ENCODE results near the gene SELENOI.

Gene SELENOI

DNA sequence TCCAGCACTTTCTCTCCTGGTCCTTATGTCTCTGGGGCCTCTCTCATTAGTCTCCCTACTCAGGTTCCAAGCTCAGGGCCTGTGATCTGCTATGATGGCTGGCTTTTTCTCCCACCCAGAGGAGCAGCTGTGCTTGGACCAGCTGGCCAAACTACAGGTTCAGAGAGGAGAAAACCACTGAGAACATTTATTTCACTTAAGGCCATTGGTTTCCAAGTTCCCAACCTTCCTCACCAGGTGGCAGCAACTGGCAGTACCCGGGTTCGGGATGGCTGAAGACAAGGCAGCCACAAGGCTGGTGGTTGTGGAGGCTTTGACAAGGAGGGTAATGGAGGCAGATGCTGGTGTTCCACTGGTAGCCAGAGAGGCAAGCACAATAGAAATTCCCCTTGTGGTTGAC, 29.9 kb upstream of the SELENOI start:
- Histone ChIP-seq H3K4me1 (ENCODE audit: low read length) (peaks cover 13% of the 10 kb centered on the region; the same call in 1 of the 2 replicates), H2AFZ (ENCODE audit: low read length) (peak overlapping the region; percentile 22; the same call in 1 of the 2 replicates), H3K27ac (ENCODE audit: low read length) (no peak overlapping the region), H3K9ac (ENCODE audit: low read length) (no peak overlapping the region), H3K36me3 (replicated peaks; ENCODE audit: insufficient read depth, low read length) (no peaks in the 10 kb centered on the region), H3F3A (ENCODE audit: insufficient read depth, low read length) (no peaks in the 10 kb centered on the region), H4K20me1 (ENCODE audit: insufficient read depth, low read length) (no peaks in the 10 kb centered on the region), H3K79me2 (ENCODE audit: low read length) (no peaks in the 10 kb centered on the region), H3K27me3 (replicated peaks; ENCODE audit: insufficient read depth, low read length) (no peaks in the 10 kb centered on the region), H3K9me3 (replicated peaks; ENCODE audit: insufficient read depth, low read length) (no peaks in the 10 kb centered on the region), H3K4me2 (ENCODE audit: low read depth, low read length) (no peak overlapping the region), H3K9me2 (replicated peaks; ENCODE audit: insufficient read depth, low read length) (no peaks in the 10 kb centered on the region), H3K4me3 (ENCODE audit: low read length) (no peak overlapping the region)
- peak; percentile 70 for DNase-seq
- TF ChIP-seq, protein P1, sequence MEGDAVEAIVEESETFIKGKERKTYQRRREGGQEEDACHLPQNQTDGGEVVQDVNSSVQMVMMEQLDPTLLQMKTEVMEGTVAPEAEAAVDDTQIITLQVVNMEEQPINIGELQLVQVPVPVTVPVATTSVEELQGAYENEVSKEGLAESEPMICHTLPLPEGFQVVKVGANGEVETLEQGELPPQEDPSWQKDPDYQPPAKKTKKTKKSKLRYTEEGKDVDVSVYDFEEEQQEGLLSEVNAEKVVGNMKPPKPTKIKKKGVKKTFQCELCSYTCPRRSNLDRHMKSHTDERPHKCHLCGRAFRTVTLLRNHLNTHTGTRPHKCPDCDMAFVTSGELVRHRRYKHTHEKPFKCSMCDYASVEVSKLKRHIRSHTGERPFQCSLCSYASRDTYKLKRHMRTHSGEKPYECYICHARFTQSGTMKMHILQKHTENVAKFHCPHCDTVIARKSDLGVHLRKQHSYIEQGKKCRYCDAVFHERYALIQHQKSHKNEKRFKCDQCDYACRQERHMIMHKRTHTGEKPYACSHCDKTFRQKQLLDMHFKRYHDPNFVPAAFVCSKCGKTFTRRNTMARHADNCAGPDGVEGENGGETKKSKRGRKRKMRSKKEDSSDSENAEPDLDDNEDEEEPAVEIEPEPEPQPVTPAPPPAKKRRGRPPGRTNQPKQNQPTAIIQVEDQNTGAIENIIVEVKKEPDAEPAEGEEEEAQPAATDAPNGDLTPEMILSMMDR (IDR thresholded peaks at IDR 0.05; ENCODE audit: low read length): peak; percentile 63
- TF ChIP-seq EZH2phosphoT487 (IDR thresholded peaks at IDR 0.05; ENCODE audit: low read length) (no peak), EZH2 (optimal IDR thresholded peaks at IDR 0.05; ENCODE audit: low read depth, low read length) (no peak)

DNA sequence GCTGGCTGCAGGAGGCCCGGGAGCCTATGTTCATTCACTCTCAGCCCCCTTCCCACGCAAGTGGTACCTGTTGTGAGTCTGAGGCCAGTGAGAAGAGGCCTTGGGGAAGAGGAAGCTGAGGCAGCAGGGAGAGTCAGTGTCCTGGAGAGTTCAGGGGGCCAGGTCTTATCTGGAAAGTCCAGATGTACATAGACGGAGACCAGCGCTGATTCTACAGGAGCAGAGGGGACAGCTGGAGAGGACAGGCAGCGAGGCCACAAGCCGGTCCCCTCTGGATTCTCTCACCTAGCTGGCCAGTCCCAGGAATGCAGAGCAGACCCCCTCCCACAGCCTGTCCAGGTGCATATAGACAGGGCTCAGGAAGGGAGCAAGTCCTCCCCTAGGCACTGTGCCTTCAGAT, 29.1 kb upstream of the SELENOI start:
- no peak overlapping the region for H3K9ac ChIP-seq (ENCODE audit: low read length)
- no peaks in the 10 kb centered on the region for H3K79me2 ChIP-seq (ENCODE audit: low read length)
- no peaks in the 10 kb centered on the region for H3K9me3 ChIP-seq (replicated peaks; ENCODE audit: insufficient read depth, low read length)
- no peak overlapping the region for H3K27ac ChIP-seq (ENCODE audit: low read length)
- peaks cover 13% of the 10 kb centered on the region; the same call in 1 of the 2 replicates for H3K4me1 ChIP-seq (ENCODE audit: low read length)
- H3F3A ChIP-seq (ENCODE audit: insufficient read depth, low read length): no peaks in the 10 kb centered on the region
- H3K4me3 ChIP-seq (ENCODE audit: low read length): no peak overlapping the region
- no peak overlapping the region for H2AFZ ChIP-seq (ENCODE audit: low read length)
- TF ChIP-seq EZH2 (optimal IDR thresholded peaks at IDR 0.05; ENCODE audit: low read depth, low read length) (no peak), EZH2phosphoT487 (IDR thresholded peaks at IDR 0.05; ENCODE audit: low read length) (no peak)
- TF ChIP-seq, protein P1 (IDR thresholded peaks at IDR 0.05; ENCODE audit: low read length): no peak
- H3K9me2 ChIP-seq (replicated peaks; ENCODE audit: insufficient read depth, low read length): no peaks in the 10 kb centered on the region
- no peak for DNase-seq
- no peaks in the 10 kb centered on the region for H3K27me3 ChIP-seq (replicated peaks; ENCODE audit: insufficient read depth, low read length)
- H3K36me3 ChIP-seq (replicated peaks; ENCODE audit: insufficient read depth, low read length): no peaks in the 10 kb centered on the region
- H4K20me1 ChIP-seq (ENCODE audit: insufficient read depth, low read length): no peaks in the 10 kb centered on the region
- H3K4me2 ChIP-seq (ENCODE audit: low read depth, low read length): no peak overlapping the region

DNA sequence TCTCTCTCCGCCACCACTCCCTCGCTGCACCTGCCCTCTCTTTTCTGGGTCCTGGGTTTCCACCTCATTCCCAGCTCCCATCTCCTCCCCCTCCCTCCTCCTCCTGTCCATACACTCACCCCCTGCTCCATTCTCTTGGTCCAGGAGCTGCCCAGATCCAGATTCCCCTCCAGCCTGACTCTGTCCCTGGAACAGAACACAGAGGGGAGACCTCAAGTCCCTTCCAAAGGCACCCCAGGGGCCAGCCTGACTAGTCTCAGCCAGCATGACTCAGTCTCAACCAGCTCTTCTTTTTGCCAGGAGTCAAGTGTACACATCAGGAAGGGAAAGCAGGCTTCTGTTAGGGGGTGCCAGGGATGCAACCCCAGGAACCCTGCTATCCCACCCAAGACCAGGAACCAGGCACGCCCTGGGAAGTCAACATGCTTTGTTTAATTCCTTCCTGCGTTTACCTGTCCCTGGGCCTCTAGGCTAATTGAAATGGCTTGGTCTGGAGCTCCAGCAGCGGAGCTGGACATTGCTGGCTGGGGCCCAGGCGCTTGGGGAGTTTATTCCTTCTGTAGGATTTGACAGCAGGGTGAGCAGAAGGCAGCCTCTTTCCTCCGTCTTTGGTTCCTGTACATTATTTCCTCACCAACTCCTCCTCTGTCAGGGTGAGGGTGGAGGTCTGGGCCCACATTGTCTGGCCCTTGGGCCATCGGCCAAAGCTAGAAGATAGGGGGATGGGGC, 28.4 kb upstream of the SELENOI start:
- TF ChIP-seq EZH2 (optimal IDR thresholded peaks at IDR 0.05; ENCODE audit: low read depth, low read length) (no peak), EZH2phosphoT487 (IDR thresholded peaks at IDR 0.05; ENCODE audit: low read length) (no peak)
- TF ChIP-seq, protein P1 (IDR thresholded peaks at IDR 0.05; ENCODE audit: low read length): no peak
- H3F3A ChIP-seq (ENCODE audit: insufficient read depth, low read length): no peaks in the 10 kb centered on the region
- DNase-seq: no peak

More for the DNA sequence above, 28.4 kb upstream of the SELENOI start:
- Histone ChIP-seq H2AFZ (ENCODE audit: low read length) (no peak overlapping the region), H3K4me3 (ENCODE audit: low read length) (no peak overlapping the region), H4K20me1 (ENCODE audit: insufficient read depth, low read length) (no peaks in the 10 kb centered on the region), H3K27ac (ENCODE audit: low read length) (no peak overlapping the region), H3K9me3 (replicated peaks; ENCODE audit: insufficient read depth, low read length) (no peaks in the 10 kb centered on the region), H3K9me2 (replicated peaks; ENCODE audit: insufficient read depth, low read length) (no peaks in the 10 kb centered on the region), H3K4me1 (ENCODE audit: low read length) (peaks cover 13% of the 10 kb centered on the region; the same call in 1 of the 2 replicates), H3K36me3 (replicated peaks; ENCODE audit: insufficient read depth, low read length) (no peaks in the 10 kb centered on the region), H3K79me2 (ENCODE audit: low read length) (no peaks in the 10 kb centered on the region), H3K9ac (ENCODE audit: low read length) (no peak overlapping the region), H3K27me3 (replicated peaks; ENCODE audit: insufficient read depth, low read length) (no peaks in the 10 kb centered on the region), H3K4me2 (ENCODE audit: low read depth, low read length) (no peak overlapping the region)

All from MM.1S (cell line).